OCI-LY1 (cell line): Measurements from ENCODE around the gene MAP4K3.
"Not testable (repeated sequence)": the region's sequence is repeated elsewhere in the genome, so short reads cannot be mapped to it uniquely, and the experiment has no call there.

ENCODE experiments used
- CTCF ChIP-seq: fragments of 200-600 bp; sonication (generic), shearing (Covaris generic); IDR thresholded peaks from 2 replicates; pipeline ENCODE4 v1.5.1; 2017; ENCODE audit warnings: mild to moderate bottlenecking, antibody characterized with exemption, low read length, moderate library complexity, mixed read lengths
- EZH2 ChIP-seq: fragments of 200-600 bp; sonication (generic), shearing (Covaris generic); IDR thresholded peaks from 2 replicates; pipeline ENCODE4 v1.8.0; 2017; ENCODE audit warnings: borderline replicate concordance, mixed run types, mild to moderate bottlenecking, antibody characterized with exemption, low read length, moderate library complexity, mixed read lengths

- TF ChIP-seq EZH2, CTCF: not testable (repeated sequence)
Observed at GRCh38 chr2:39321056-39322035, 115.7 kb downstream of the MAP4K3 start.
